GM04504 (cell line): ENCODE data around the gene TMEM45A.
A peak's percentile ranks its signal among the peaks of the same experiment; 100 is the strongest.
"Not testable (repeated sequence)": the region's sequence is repeated elsewhere in the genome, so short reads cannot be mapped to it uniquely, and the experiment has no call there.

Experiments
- DNase-seq: peaks from one replicate; pipeline ENCODE4 v3.0.0-alpha.2; 2012; ENCODE audit warnings: low read depth

Gene TMEM45A, protein sequence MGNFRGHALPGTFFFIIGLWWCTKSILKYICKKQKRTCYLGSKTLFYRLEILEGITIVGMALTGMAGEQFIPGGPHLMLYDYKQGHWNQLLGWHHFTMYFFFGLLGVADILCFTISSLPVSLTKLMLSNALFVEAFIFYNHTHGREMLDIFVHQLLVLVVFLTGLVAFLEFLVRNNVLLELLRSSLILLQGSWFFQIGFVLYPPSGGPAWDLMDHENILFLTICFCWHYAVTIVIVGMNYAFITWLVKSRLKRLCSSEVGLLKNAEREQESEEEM

DNA sequence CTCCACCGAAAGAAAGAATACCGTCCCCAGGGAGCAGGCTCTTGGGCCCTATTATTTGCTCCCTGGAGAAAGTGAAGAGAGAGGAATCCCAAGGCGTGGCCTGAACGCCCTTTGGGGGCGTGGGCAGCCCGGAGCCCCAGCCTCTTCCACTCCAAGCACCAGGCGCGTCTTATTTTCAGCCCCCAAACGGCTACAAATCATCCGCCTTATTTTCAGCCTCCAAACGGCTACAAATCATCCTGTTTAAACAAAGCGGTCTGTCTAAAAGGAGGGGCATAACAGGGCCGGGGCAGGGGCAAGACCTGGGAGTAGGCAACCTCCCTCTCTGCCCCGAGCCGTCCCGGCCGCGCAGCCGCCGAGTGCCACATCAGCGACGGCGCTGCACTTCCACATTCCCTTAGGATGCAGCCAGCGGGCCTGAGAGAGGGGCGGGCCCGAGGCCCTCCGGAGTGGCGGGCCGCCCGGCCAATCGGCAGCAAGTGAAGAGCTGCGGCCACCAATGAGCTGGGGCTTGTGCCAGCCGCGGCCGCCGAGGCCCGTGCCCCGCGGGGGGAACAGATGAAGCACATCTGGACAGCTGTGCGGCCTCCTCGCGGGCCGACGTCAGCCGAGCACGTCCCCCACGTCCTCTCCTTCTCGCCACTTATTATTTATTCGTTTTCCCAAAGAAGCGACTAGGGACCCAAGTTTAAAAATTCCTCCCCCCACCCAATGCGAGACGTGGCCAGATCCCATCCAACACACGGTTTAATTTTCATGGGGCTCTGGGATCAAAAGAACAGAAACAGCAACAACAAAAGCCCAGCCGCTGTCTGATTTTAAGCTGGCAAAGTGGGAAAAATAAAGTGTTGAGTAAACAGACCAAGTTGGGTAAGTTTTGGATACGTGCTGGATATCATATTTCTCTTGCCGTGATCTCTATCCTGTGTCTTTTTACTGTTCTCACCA, at the start of gene TMEM45A:
TMEM45A (plus strand) TSS at position 561 of the 948 bp plus-strand sequence. CDS start 62,593 bp downstream, outside the sequence.
- peak; percentile 91 for DNase-seq

DNA sequence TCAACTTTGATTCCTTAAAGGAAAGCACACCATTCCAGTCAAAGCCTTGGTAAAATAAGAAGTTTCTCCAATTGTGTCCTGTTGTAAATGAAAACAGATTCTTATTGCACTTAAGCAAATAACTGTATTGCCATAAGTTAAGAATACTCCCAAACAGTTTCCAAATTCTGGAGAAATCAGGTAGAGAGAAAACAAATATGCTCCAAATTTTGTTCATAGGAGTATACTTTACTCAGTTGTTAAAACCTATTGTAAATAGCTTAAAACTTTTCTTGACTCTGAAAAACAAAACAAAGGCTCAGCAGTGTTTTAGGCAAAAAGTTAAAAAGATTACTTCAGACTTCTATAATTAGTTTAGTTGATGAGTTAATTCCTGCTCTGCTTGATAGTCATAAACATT, 48.7 kb upstream of the TMEM45A start:
- DNase-seq: no peak

DNA sequence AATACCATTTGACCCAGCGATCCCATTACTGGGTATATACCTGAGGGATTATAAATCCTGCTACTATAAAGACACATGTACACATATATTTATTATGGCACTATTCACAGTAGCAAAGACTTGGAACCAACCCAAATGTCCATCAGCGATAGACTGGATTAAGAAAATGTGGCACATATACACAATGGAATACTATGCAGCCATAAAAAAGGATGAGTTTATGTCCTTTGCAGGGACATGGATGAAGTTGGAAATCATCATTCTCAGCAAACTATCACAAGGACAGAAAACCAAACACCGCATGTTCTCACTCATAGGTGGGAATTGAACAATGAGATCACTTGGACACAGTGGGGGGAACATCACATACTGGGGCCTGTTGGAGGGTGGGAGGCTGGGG, 45.4 kb upstream of the TMEM45A start:
- not testable (repeated sequence) for DNase-seq

DNA sequence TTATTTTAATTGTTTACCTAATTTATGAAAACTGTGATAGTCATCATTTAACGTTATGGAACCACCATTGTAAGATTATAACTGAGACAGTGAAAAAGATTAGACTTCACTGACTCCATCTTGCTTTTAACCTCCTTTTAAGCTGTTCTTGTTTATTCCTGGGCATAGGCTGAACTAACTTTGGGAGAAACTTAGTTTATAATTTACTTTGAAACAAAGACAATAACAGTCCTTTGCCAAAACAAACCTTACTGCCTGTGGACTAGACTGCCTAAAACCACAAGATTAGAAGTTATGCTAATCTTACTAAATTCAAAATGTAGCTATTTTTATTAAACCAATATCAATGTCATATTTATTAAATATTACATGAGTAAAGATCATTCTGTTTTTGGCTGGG, 44.3 kb upstream of the TMEM45A start:
- no peak for DNase-seq

DNA sequence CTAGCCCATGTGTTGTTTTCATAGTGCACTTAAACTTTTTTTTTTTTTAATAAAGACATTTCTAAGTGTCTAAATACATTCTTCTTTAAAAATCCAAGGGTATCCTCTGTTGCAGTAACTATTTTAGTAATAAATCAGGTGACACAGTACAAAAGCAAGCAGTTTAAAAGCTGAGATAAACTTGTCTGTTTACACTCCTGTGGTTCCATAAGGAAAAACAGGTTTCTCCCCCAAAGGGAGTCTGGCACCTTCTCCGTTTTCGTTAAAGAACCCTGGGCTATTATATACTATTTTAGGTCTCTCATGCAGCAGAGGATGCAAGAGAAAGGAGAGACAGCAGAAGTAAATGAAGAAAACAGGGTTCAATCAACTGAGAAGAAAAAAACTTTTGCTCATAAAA, 43.2 kb upstream of the TMEM45A start:
- DNase-seq: no peak

DNA sequence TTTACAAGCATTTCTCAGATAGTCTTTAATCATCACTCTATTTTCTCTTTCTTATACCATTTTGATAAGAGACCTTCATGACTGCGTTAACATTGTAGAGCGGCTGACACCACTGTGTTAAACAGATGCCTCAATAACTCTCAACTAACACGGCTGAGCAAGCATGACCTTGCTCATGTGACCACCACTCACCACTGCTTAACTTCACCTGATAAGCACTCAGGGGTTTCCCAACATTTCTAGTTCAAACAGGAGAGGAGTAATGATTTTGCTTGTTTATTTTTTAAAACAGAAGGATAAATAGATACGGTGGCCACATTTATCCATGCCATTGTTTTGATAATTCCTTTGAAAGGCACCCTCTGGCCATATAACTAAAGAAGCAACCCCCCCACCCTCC, 37.7 kb upstream of the TMEM45A start:
- no peak for DNase-seq

DNA sequence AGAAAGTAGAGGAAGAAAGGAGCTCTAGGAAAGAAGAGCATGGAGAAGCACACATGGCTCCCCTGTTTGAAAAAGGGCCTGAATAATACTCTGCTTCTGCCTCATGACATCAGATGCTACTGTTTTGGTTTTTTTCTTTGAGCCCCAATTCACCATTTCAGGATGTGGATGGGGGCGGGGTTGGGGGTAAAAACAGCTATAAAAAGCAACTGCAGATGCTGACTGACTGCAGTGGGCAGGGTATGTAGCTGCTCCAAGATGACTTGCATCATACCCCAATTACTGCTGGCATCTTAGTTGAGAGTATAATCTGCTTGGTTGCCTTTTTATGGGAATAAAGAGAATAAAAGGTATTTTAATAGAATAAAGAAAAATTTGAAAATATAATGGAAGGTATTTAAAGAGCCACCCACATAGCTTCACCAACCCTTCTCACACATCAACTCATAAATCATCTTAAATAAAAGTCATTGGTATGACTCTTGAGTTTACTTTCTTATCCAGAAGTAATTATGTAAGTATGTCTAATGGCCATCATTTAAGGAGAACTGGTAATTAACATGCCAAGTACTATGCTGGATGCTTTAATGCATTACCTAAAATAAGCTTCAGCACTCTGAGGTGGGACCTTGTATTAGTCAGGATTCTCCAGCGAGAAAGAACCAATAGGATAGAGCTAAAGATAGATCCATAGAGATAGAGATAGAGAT, 36.4 kb upstream of the TMEM45A start:
- no peak for DNase-seq

DNA sequence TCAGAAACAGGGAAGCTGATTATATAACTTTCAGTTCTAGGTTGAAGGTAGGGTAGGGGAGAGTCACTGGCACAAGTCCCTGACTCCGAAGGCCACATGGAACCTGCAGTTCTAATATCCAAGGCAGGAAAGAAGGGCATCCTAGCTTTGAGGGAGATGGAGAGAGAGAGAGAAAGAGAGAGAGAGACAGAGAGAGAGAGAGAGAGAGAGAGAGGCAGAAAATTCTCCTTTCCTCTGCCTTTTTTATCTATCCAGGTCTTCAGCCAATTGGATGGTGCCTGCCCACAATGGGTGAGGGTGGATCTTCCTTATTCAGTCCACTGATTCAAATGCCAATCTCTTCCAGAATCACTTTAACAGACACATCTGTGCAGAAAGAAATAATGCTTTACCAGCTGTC, 35.7 kb upstream of the TMEM45A start:
- no peak for DNase-seq

DNA sequence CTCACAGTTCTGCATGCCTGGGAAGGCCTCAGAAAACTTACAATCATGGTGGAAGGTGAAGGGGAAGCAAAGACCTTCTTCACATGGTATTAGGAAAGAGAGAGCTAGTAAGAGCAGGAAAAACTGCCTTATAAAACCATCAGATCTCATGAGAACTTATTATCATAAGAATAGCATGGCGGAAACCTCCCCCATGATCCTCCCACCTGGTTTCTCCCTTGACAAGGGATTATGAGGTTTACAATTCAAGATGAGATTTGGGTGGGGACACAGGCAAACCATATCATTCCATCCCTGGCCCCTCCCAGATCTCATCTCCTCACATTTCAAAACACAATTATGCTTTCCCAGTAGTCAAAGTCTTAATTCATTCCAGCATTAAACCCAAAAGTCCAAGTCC, 34.6 kb upstream of the TMEM45A start:
- no peak for DNase-seq

DNA sequence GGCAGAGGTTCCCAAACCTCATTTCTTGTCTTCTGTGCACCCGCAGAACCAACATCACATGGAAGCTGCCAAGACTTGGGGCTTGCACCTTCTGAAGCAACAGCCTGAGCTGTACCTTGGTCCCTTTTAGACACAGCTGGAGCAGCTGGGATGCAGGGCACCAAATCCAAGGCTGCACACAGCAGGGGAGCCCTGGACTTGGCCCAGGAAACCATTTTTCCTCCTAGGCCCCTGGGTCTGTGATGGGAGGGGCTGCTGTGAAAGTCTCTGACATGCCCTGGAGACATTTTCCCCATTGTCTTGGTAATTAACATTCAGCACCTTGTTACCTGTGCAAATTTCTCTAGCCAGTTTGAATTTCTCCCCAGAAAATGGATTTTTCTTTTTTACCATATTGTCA, 33.6 kb upstream of the TMEM45A start:
- DNase-seq: no peak

DNA sequence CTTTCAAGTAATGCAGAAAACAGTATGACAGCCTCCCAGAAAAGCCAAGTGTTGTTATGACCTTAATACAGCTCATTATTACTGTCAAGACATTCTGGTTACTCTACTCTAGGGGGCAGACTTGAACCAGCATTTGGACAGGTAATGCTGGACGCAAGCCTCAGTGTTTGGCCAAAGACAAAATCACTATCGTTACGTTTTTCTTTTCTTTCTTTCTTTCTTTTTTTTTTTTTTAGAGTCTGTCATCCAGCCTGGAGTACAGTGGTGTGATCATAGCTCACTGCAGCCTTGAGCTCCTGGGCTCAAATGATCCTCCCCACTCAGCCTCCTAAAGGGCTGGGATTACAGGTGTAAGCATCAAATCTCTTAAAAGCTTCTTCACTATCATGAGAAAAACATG, 29.4 kb upstream of the TMEM45A start:
- DNase-seq: peak; percentile 45

DNA sequence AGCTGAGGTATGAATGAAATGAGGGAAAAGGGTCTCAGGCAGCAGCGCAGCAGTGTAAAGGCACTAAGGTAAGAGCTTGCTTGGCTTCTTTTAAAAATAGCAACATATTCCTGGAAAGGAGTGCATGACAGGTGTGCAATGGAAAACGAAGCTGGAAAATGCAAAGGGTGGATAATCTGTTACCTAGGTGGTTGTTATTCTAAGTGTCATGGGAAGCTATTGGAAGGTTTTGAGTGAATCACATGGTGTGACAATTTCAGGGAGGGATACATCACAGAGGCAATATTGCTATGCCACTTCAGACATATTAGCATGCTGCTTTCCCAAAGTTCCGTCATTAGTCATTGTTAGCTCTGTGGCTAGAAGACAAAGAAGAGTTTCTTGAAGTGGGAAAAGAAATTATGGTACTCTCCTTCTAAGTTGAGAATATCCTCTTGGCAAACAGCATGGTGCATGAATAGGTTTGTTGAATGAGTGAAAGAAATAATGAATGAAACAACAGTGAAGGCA, 28.7 kb upstream of the TMEM45A start:
- no peak for DNase-seq

DNA sequence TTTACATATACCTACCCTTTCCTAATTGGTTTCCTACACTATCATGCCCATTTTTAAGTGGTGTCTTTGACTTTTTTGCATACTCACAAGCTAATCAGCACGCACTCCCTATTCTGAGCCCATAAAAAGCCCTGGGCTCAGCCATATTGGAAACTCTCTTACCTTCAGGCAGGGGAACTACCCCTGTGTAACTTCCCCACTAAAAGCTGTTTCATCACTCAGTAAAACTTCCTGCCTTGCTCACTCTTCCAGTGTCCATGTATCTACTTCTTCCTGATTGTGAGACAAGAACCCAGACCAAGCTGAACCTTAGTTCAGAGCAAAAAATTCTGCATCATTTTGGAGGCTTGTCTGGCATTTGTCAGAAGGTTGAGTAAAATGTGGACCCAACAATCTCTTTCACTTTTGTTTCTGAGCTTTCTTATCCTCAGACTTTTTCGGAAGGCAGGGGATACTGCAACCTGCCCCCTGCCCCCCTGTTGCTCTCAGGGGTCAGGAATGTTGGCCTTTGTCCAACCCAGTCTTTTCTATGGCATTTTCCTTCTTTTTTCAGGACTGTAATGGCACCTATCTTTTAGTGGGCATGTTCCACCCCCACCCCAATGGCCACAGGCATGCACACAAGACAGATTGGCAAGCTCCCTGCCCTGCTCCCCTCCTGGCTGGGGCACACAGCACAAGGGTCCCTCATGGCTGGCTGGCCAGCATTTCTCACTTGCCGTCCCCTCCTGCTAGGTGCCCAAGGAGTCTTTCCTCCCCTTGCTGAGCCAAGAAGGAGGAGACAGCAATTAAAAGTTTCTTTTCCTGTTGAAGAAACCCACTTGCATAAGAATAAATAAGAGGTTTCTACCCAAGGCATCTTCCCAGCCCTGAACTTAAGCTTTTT, 26.3 kb upstream of the TMEM45A start:
- DNase-seq: no peak

DNA sequence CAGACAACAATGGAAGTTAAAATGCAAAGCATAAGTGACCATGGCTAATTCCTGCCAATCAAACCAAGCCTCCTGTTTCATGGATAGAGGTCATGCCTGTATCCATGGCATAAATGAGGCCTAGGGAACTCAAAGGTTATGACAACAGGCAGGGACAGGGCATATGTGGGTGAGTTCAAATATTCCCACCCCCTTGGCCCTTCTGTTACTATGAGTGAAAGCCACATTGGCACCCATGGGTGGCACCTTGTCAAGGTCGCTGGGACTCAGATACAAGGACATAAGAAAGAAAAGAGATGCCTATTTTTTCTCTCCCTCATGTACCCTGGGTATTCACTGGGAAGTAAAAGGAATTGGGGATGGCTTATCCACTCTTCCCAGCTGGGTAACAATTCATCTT, 25.3 kb upstream of the TMEM45A start:
- no peak for DNase-seq

DNA sequence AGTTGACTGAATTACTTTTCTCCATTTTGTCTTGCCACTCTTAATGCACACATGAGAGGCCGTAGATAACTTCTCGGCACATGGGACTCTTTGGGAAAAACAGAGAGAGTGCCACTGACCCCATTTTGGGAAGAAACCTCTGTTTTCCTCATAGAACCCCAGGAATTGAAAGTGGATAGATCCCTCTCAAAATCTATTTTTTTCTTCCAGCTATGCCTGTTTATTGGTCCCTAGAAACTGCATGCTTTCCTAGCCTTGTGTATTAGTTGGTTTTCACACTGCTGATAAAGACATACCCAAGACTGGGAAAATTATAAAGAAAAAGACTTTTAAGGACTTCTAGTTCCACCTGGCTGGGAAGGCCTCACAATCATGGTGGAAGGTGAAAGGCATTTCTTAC, 23.7 kb upstream of the TMEM45A start:
- no peak for DNase-seq

DNA sequence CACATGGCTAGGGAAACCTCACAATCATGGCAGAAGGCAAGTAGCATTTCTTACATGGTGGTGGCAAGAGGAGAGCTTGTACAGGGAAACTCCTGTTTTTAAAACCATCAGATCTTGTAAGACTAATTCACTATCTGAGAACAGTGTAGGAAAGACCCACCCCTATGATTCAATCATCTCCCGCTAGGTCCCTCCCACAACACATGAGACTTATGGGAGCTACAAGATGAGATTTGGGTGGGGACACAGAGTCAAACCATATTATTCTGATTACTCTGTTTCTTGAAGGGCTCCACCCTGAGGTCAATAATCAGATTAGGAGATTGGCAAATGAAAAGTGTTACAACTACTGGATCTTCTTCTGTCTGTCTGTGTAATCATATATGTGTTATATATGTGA, 21.5 kb upstream of the TMEM45A start:
- no peak for DNase-seq

DNA sequence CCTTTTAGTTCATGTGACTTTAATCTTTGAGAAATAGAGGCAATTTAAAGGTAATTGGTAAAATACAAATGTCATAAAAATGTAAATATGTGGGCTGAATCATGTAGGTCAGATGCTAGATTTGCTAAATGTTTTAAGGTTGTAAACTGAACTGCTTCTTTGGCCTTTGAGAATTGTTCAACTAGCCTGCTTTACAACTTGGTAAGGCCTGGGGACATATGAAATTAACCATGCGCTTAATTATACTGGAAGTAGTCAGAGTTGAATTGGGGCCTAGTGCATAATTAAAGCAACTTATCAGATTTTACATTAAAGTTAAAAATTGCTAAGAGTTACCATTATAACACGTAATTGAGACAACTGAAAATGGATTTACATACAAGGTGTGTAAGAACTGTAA, 21.0 kb upstream of the TMEM45A start:
- no peak for DNase-seq

DNA sequence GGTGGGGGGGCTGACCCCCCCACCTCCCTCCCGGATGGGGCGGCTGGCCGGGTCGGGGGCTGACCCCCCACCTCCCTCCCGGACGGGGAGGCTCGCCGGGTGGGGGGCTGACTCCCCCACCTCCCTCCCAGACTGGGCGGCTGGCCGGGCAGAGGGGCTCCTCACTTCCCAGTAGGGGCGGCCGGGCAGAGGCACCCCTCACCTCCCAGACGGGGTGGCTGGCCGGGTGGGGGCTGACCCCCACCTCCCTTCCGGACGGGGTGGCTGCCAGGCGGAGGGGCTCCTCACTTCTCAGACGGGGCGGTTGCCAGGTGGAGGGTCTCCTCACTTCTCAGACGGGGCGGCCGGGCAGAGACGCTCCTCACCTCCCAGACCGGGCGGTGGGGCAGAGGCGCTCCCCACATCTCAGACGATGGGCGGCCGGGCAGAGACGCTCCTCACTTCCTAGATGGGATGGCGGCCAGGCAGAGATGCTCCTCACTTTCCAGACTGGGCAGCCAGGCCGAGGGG, 14.5 kb upstream of the TMEM45A start:
- not testable (repeated sequence) for DNase-seq

DNA sequence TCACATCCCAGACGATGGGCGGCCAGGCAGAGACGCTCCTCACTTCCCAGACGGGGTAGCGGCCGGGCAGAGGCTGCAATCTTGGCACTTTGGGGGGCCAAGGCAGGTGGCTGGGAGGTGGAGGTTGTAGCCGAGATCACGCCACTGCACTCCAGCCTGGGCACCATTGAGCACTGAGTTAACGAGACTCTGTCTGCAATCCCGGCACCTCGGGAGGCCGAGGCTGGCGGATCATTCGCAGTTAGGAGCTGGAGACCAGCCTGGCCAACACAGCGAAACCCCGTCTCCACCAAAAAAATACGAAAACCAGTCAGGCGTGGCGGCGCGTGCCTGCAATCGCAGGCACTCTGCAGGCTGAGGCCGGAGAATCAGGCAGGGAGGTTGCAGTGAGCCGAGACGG, 13.9 kb upstream of the TMEM45A start:
- DNase-seq: not testable (repeated sequence)

DNA sequence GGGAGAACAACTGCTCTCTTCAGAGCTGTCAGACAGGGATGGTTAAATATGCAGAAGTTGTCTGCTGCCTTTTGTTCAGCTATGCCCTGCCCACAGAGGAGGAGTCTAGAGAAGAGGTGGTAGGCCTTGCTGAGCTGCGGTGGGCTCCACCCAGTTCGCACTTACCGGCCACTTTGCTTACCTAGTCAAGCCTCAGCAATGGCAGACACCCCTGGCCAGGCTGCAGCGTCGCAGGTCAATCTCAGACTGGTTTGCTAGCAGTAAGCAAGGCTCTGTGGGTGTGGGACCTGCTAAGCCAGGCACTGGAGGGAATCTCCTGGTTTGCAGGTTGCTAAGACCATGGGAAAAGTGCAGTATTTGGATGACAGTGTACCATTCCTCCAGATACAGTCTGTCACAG, 12.3 kb upstream of the TMEM45A start:
- DNase-seq: no peak

DNA sequence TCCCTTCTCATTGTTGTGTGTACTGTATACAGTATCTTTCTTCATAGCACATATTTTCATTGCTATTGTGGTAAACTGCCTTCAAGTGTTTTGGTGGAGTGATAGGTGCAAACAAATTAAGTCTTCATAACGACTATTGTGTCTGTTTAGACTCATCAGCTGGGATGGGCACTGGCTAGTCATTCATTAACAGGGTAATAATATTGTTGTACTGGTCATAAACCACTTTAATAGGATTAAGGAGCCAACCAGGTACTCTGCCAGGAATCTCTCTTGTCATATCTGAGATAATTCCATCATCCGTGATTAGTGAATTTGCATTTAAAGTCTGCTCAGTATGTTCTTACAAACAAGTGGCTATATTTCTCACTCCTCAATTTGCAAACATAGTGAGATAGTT, 10.2 kb upstream of the TMEM45A start:
- no peak for DNase-seq
